GM23338 (cell line): ENCODE measurements around the gene LCOR. TPM values are rescaled to one million over a fixed set of nuclear protein-coding genes. Genes with fewer than 3 reads are reported as not detected.

ENCODE experiments used
- ATAC-seq: fragments of 200-7000 bp; cut with Tn5 transposase; 3 replicates; pipeline ENCODE4 v1.9.1; 2020
- DNase-seq: peaks from one replicate; pipeline ENCODE4 v3.0.0-alpha.2; 2015; ENCODE audit warnings: low spot score
- H2AFZ ChIP-seq: fragments of 200-600 bp; sonication (generic); 2 replicates; pipeline ENCODE4 v1.8.0; 2016; ENCODE audit warnings: antibody characterized with exemption, mild to moderate bottlenecking, moderate library complexity
- H3F3A ChIP-seq: fragments of 200-600 bp; sonication (generic); replicated peaks from 2 replicates; pipeline ENCODE4 v1.8.0; 2017; ENCODE audit warnings: antibody characterized with exemption, mixed run types, low read depth
- H3K27ac ChIP-seq: fragments of 200-600 bp; sonication (generic); 2 replicates; pipeline ENCODE4 v1.6.1; 2016; ENCODE audit warnings: low read depth
- H3K27me3 ChIP-seq: fragments of 200-600 bp; sonication (generic); 2 replicates; pipeline ENCODE4 v1.8.0; 2016; ENCODE audit warnings: mild to moderate bottlenecking, mixed run types, moderate library complexity; ENCODE audit not compliant: insufficient read depth
- H3K36me3 ChIP-seq: fragments of 200-600 bp; sonication (generic); 2 replicates; pipeline ENCODE4 v1.8.0; 2016; ENCODE audit warnings: mild to moderate bottlenecking; ENCODE audit not compliant: insufficient read depth
- H3K4me1 ChIP-seq: fragments of 200-600 bp; sonication (generic); 2 replicates; pipeline ENCODE4 v1.8.0; 2016; ENCODE audit warnings: mild to moderate bottlenecking, moderate library complexity; ENCODE audit not compliant: insufficient read depth
- H3K4me2 ChIP-seq: fragments of 200-600 bp; sonication (generic); 2 replicates; pipeline ENCODE4 v1.7.1; 2017; ENCODE audit warnings: mixed run types
- H3K4me3 ChIP-seq: fragments of 200-600 bp; sonication (generic); 2 replicates; pipeline ENCODE4 v1.6.1; 2016; ENCODE audit warnings: mixed run types
- H3K79me2 ChIP-seq: fragments of 200-600 bp; sonication (generic); replicated peaks from 2 replicates; pipeline ENCODE4 v1.8.0; 2017; ENCODE audit warnings: mild to moderate bottlenecking; ENCODE audit not compliant: insufficient read depth
- H3K9me2 ChIP-seq: fragments of 200-600 bp; sonication (generic); 2 replicates; pipeline ENCODE4 v1.8.0; 2017; ENCODE audit not compliant: insufficient read depth
- H4K20me1 ChIP-seq: fragments of 200-600 bp; sonication (generic); replicated peaks from 2 replicates; pipeline ENCODE4 v1.8.0; 2017; ENCODE audit warnings: mild to moderate bottlenecking; ENCODE audit not compliant: insufficient read depth
- H3K27ac Mint-ChIP-seq: 2 replicates; pipeline ENCODE4 v1.8.0; 2020; ENCODE audit warnings: inconsistent platforms, mild to moderate bottlenecking, moderate library complexity, mixed read lengths
- H3K27me3 Mint-ChIP-seq: 3 replicates; pipeline ENCODE4 v1.8.0; 2022; ENCODE audit warnings: low read depth, mild to moderate bottlenecking, moderate library complexity, mixed read lengths, inconsistent platforms; ENCODE audit not compliant: insufficient read depth, poor library complexity
- H3K36me3 Mint-ChIP-seq: 3 replicates; pipeline ENCODE4 v1.8.0; 2021; ENCODE audit warnings: low read depth, mild to moderate bottlenecking, inconsistent platforms, moderate library complexity, mixed read lengths
- H3K4me1 Mint-ChIP-seq: 3 replicates; pipeline ENCODE4 v1.8.0; 2020; ENCODE audit warnings: mild to moderate bottlenecking, inconsistent platforms, mixed read lengths
- H3K4me3 Mint-ChIP-seq: 3 replicates; pipeline ENCODE4 v1.8.0; 2021; ENCODE audit warnings: moderate library complexity, mild to moderate bottlenecking, inconsistent platforms, mixed read lengths
- H3K9me3 Mint-ChIP-seq: 3 replicates; pipeline ENCODE4 v1.8.0; 2020; ENCODE audit warnings: moderate library complexity, mild to moderate bottlenecking, inconsistent platforms, mixed read lengths
- CTCF ChIP-seq, 2 experiments: fragments of 200-600 bp in 1 of 2; sonication (generic) in 1 of 2; conservative IDR thresholded peaks; 2 replicates each; pipeline versions ENCODE4 v1.5.1 to v1.6.1; 2016 to 2017; ENCODE audit warnings: antibody characterized with exemption in 2 of 2, low read depth in 2 of 2, mild to moderate bottlenecking in 2 of 2, moderate library complexity in 1 of 2
- ETS1 ChIP-seq: IDR thresholded peaks from 2 replicates; pipeline ENCODE4 v1.6.1; 2016; ENCODE audit warnings: antibody characterized with exemption
- JUNB ChIP-seq: IDR thresholded peaks from one replicate; pipeline ENCODE4 v1.6.1; 2016; ENCODE audit warnings: antibody characterized with exemption; ENCODE audit not compliant: unreplicated experiment
- POLR2AphosphoS5 ChIP-seq: IDR thresholded peaks from 2 replicates; pipeline ENCODE4 v1.6.1; 2016; ENCODE audit warnings: antibody characterized with exemption, low read depth
- STAT1 ChIP-seq: IDR thresholded peaks from one replicate; pipeline ENCODE4 v1.6.1; 2016; ENCODE audit warnings: antibody characterized with exemption; ENCODE audit not compliant: unreplicated experiment
- ZNF114 ChIP-seq: fragments of 250-450 bp; sonication (Bioruptor Pico); IDR thresholded peaks from 2 replicates; pipeline ENCODE4 v1.5.0; 2020; ENCODE audit warnings: mild to moderate bottlenecking, moderate library complexity
- ZNF331 ChIP-seq: fragments of 250-450 bp; sonication (Bioruptor Pico); IDR thresholded peaks from 2 replicates; pipeline ENCODE4 v1.5.0; 2020; ENCODE audit warnings: low read depth, mild to moderate bottlenecking, moderate library complexity
- ZNF462 ChIP-seq: fragments of 250-450 bp; sonication (Bioruptor Pico); IDR thresholded peaks from 2 replicates; pipeline ENCODE4 v1.5.0; 2020; ENCODE audit warnings: mild to moderate bottlenecking, moderate library complexity
- polyA plus RNA-seq: library from polyadenylated mRNA; unstranded; fragments of >200 nt; fragmentation: Nextera tagmentation; extraction: Ambion mirVana; gene quantifications from 2 replicates; pipeline ENCODE4 v1.2.1, GENCODE V29; 2016
- total RNA-seq: library from RNA; depleted of rRNA; stranded (reverse); fragments of >200 nt; shearing (Covaris generic); gene quantifications from 2 replicates; pipeline ENCODE4 v1.2.3, GENCODE V29; 2014

Gene LCOR
- total and polyA plus RNA-seq, 2 experiments from 2014 or later, result 6.9 to 14.9 TPM

GRCh38 chr10:96880575-96880974, 48.5 kb downstream of the LCOR start:
- Histone ChIP-seq H3K4me1 (no peaks in the 10 kb centered on the region), H4K20me1 (peaks cover 22% of the 10 kb centered on the region), H3K4me3 (no peak overlapping the region), H3K27ac (no peak overlapping the region), H3K79me2 (peaks cover 90% of the 10 kb centered on the region), H3F3A (no peaks in the 10 kb centered on the region), H3K9me2 (no peaks in the 10 kb centered on the region), H3K4me2 (no peak overlapping the region), H2AFZ (no peak overlapping the region), H3K27me3 (no peaks in the 10 kb centered on the region), H3K36me3 (no peaks in the 10 kb centered on the region)
- H3K4me1 Mint-ChIP-seq, result peaks cover 4% of the 10 kb centered on the region; the same call in 1 of the 3 replicates
- no peak overlapping the region for H3K4me3 Mint-ChIP-seq
- H3K27me3 Mint-ChIP-seq, result peaks cover 2% of the 10 kb centered on the region
- ATAC-seq (no peak), DNase-seq (no peak)
- TF ChIP-seq POLR2AphosphoS5, result no peak
- TF ChIP-seq CTCF (conservative IDR thresholded peaks at IDR 0.05; ENCODE audit: low read depth in 2 of 2), result no peak
- TF ChIP-seq ETS1, result no peak
- TF ChIP-seq ZNF331, result no peak
- no peak for TF ChIP-seq STAT1
- H3K9me3 Mint-ChIP-seq, result no peaks in the 10 kb centered on the region; the same call in 2 of the 3 replicates
- no peaks in the 10 kb centered on the region for H3K36me3 Mint-ChIP-seq
- H3K27ac Mint-ChIP-seq, result no peak overlapping the region

DNA sequence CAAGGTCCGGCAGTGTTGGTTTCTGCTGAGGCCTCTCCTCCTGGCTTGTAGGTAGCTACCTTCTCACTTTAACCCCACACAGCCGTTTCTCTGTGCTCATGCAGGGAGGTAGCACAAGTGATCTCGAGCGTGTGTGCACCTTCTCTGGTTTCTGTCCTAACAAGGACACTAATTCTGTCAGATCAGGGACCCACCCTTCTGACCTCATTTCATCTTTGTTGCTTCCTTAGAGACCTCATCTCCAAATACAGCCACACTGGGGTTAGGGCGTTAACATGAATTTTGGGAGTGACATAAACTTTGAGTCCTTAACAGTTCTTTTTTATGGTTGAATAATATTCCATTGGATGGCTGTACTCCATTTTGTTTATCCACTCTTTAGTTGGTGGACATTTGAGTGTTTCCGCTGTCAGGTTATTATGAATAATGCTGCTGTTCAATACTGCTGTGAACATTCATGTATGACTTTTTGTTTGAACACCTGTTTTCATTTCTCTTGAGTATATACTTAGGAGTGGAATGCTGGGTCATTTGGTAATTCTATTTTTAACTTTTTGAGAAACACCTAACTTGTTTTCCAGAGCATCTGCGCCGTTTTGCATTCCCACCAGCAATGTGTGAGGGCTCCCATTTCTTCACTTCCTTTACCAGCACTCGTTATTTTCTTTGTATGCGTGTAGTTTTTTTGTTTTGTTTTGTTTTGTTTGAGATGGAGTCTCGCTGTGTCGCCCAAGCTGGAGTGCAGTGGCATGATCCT, 57.5 kb downstream of the LCOR start:
- Histone ChIP-seq H3K27ac (no peak overlapping the region), H3K27me3 (no peaks in the 10 kb centered on the region), H3K4me2 (peak overlapping the region; percentile 36), H3K4me3 (no peak overlapping the region), H2AFZ (no peak overlapping the region), H3K79me2 (peaks cover 83% of the 10 kb centered on the region), H3K4me1 (peaks cover 15% of the 10 kb centered on the region), H3F3A (no peaks in the 10 kb centered on the region), H4K20me1 (peaks cover 5% of the 10 kb centered on the region; the same call in 1 of the 2 replicates), H3K36me3 (no peaks in the 10 kb centered on the region), H3K9me2 (no peaks in the 10 kb centered on the region)
- H3K27ac Mint-ChIP-seq, result peak overlapping the region; percentile 32
- peaks cover 34% of the 10 kb centered on the region for H3K36me3 Mint-ChIP-seq
- peaks cover 4% of the 10 kb centered on the region for H3K9me3 Mint-ChIP-seq
- H3K4me3 Mint-ChIP-seq, result no peak overlapping the region
- no peak for ATAC-seq
- peaks cover 12% of the 10 kb centered on the region for H3K4me1 Mint-ChIP-seq
- DNase-seq, result no peak
- peaks cover 5% of the 10 kb centered on the region for H3K27me3 Mint-ChIP-seq
- no peak for TF ChIP-seq ZNF114 (CRISPR knock-in tag)
- TF ChIP-seq CTCF (conservative IDR thresholded peaks at IDR 0.05; ENCODE audit: low read depth in 2 of 2), result no peak
- TF ChIP-seq JUNB, result no peak
- TF ChIP-seq ZNF462 (CRISPR knock-in tag), result no peak
